GM11168 (cell line): ENCODE measurements around the gene SORL1-AS1.

Experiments
- in situ Hi-C: fragments of 300-500 bp; cut with MboI; formaldehyde crosslinking; loops from one replicate; pipeline ENCODE4 v1.12.0; 2022; ENCODE audit warnings: low sequenced_read_pairs; ENCODE audit not compliant: unreplicated experiment

Gene SORL1-AS1

DNA sequence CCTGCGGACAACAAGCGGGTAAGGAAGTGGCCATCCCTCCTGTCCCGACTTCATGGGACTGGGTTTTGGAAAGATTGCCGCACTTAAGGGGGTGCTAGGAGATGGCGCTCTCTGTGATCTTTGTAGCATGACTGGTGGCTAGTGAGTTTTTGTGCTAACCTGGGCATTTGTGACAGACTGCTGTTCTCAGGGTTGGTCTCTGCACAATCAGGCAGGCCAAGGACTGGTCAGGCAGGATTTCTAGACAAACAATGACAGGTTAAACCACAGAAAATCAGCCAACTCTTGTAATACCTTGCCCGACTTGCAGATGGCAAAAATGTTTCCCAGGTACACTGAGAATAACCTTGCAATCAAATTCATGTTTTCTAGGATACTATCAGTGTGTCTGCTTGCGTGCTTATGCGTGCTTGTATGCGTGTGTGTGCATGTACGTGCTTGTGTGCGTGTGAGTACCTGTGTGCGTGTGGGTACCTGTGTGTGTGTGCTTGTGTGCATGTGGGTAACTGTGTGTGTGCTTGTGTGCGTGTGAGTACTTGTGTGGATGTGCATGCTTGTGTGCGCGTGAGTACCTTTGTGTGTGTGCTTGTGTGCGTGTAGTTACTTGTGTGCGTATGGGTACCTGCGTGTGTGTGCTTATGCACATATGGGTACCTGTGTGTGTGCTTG lies 25.6 kb upstream of the SORL1-AS1 start:
- in situ Hi-C loops = no loop called here

DNA sequence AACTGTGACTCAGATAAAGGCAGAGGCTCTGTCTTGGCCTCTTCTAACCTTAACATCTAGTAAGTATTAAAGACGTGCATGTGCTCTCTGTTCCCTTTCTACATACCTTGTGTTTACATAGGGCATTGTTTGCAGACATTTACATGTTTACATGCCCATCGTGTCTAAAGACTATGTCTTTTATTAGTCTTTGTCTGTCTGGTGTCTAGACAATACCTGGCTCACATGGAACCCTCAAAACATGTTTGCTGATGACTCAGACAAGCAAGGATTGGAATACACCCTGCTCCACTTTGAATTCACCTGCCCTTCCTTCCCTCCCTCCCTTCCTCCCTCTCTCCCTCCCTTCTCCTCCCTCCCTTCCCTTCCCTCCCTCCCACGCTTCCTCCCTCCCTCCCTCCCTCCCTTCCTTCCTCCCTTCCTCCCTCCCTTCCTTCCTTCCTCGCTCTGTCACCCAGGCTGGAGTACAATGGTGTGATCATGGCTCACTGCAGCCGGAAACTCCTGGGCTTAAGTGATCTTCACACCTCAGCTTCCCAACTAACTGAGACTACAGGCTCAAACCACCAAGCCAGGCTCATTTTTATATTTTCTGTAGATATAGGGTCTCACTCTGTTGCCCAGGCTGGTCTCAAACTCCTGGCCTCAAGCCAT lies 23.7 kb upstream of the SORL1-AS1 start:
- in situ Hi-C loops = no loop called here

DNA sequence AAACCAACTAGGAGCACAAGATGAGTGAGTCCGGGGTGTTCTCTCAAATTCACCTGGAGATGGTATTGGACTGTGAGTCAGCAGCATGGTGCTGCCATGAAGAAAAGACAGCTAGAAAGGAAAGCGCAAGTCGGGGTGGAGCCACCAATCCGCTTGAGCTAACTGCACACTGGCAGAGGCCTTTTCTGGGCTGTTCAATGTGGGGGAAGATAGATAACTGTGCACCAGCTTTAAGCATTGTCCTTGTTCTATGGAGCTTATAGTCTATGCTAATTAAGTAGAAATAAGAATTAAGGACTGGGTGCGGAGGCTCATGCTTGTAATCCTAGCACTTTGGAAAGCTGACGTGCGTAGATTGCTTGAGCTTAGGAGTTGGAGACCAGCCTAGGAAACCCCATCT lies 21.9 kb upstream of the SORL1-AS1 start:
- in situ Hi-C loops = no loop called here

DNA sequence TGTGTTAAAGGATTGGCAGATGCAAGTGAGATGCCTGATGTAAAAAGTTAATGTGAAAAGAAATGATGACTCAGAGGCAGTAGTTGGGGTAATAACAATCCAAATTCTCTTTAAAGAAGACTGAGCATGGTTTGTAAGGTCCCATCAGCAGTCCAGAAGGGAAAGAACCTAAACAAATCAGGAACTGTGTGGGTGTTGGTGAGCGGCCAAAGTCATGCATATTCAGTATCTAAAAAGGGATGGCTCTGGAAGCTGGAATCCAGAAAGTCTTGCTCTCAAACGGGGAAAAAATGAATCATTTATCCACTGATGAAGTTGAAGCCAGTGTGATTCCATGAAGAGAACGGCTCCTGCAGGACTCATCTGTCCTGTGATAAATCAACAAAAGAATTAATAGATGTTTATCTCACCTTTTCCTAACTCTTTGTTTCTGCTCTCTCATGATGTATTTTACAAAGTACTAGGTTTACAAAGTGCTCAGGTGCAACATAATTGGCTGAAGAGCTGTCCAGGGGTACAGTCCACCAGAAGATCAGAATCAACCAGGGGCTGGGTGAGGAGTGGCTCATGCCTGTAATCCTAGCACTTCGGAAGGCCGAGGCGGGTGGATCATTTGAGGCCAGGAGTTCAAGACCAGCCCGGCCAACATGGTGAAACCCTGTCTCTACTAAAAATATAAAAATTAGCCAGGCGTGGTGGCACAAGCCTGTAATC lies 20.5 kb upstream of the SORL1-AS1 start:
- in situ Hi-C loops = no loop called here

DNA sequence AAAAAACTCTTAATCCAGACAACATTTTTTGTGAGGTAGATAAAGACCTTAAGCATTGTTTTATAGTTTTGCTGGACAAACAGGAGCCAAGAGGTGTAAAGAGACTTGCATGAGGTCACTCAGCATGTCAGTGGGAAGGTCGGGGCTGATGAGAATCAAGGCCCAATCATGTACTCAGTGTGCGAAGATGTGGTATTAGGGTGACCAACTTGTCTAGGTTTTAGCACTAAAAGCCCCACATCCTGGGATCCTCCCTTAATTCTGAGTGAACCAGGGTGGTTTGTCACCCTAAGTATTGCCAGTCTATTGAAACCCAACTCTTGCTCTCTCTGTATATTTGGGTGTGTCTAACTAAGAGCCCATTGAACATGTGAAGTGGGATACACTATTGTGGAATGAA lies 19.5 kb upstream of the SORL1-AS1 start:
- in situ Hi-C loops = no loop called here

DNA sequence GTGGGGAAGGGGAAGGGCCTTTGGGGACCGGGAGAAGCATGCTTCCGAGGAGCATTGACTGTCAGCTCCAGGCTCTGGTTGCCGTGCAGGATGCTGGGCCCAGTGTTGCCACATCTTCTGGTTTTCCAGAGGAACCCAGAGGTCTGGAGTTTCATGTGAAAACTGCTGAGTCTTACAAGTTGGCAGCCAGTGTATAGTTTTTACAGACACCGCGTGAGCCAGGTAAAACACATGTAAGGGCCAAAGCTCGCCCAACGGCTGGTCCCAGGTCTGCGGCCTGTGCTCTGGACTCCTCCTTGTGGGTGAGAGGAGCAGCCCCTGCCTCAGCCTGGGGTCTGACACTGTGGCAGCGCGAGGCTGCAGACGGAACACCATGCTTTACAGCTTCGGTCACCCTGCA lies 18.4 kb upstream of the SORL1-AS1 start:
- in situ Hi-C loops = no loop called here

DNA sequence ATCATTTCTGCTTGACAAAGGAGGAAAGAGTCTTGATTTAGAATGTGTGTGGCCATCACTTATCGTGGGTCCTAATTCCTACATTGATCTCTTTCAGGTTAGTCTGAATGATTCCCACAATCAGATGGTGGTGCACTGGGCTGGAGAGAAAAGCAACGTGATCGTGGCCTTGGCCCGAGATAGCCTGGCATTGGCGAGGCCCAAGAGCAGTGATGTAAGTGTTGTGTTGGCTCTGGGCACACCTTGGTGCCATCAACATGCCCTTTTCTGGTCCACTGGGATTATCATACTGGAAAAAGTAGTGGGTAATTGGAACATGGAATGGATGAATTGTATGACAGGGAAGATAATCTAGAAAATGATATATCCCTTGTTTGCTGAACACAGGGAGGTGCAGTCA lies 17.1 kb upstream of the SORL1-AS1 start:
- in situ Hi-C loops = no loop called here

DNA sequence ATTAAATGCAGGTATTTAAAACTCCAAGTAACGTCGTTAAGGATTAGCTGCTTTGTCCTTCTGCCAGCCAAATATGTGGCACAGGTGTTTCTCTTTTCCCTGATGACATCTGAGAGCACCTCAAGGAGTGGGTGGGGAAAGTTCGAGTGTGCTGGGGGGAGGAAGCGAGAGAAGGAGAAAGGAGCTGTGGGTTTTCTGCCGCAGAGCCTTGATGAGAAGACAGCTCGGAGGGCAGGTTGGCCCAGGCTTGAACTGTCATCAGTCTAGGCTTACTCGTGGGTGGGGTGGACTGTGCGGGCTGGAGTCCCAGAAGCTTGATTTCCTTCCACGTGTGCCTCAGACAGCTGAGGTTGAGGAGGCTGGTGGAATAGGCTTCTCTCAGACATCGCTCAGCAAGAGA lies 15.2 kb upstream of the SORL1-AS1 start:
- in situ Hi-C loops = no loop called here

DNA sequence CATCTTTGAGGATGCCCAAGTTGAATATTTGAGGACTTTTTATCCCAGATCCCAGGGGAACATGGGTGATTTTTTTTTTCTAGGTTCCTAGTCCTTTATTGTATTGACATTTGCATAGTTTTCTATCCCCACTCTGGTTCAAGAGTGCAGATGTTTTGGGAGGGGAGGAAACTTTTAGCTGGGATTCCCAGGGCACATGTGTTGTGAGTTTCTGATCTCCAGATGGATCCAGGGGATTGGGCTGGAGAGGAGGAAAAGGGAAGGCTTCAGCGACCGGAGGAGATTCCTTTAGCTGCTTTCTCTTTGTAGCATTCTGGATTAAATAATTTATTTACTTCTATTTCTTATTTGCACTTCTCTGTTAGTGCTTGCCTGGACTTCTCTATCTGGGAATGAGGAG lies 14.7 kb upstream of the SORL1-AS1 start:
- in situ Hi-C loops = no loop called here

DNA sequence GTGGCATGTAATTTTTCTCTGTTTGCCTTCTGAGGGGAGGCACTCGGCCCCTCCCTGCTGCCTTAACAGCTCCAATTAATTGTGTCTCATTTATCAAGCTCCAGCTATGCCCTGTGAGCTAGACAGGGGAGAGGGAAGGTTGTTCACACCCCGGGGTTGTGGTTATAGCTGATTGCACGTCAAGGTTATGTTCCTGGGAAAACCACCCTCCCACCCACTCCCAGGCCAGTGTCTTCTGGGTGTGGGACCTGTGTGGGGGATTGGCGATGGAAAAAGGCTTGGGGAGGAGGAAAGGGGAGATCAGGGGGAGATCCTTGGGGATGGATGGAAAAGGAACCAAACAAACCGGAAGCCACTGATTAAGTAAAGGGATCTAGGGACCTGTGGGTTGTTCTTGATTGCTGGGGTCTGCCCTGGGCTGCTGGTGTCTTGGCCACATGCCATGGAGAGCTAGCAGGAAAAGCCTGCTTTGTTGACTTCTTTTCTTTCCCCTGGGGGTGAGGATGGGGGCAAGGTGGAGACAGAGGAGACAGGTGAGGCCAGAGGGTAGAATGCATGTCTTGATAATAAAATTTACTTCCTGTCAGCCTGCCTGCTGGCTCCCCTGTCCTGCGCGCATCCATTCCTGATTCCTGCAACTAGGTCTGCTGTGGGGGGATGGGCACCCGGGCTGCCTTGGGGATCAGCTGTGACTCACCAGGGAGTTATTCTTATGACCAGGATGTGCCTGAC lies 13.5 kb upstream of the SORL1-AS1 start:
- in situ Hi-C loops = no loop called here

DNA sequence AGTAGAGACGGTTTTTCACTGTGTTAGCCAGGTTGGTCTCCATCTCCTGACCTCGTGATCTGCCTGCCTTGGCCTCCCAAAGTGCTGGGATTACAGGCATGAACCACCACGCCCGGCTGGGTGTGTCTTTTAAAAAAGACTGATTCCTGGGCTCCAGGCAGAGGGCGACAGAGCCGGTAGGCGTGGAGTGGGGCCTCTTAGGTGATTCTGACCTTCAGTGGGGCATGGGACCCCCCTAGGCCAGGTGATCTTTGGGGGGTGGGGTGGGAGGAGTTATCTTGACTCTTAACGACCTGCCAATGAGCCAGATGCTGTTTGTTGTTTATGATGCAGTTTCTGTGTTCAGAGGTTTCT lies 12.9 kb upstream of the SORL1-AS1 start:
- in situ Hi-C loops = no loop called here

DNA sequence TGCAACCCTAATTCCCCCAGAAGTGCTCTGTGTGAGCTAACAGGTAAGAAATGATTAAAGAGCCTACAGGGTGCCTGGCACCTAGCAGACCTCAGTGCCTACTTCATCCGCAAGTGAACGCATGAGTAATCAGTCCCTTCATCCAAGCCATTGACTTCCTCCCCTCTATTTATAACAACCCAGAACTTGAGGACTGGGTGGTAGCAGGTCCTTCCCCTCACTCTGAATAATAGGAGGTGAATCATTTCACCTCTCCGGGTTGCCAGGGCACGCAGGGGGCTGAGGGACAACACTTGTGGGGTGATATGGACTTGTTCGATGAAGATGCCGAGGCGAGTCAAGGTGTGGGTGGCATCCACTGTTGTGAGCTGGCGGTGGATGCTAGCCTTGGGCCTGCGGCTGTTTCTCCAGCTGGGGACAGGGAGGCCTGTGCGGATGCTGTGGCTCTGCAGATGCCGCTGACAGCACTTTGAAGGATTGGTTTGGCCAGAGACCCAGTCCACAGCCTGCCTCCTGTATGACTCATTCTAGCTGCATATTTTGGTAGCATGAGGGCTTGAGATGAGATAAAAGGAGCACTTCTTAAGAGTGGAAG lies 11.7 kb upstream of the SORL1-AS1 start:
- in situ Hi-C loops = no loop called here

DNA sequence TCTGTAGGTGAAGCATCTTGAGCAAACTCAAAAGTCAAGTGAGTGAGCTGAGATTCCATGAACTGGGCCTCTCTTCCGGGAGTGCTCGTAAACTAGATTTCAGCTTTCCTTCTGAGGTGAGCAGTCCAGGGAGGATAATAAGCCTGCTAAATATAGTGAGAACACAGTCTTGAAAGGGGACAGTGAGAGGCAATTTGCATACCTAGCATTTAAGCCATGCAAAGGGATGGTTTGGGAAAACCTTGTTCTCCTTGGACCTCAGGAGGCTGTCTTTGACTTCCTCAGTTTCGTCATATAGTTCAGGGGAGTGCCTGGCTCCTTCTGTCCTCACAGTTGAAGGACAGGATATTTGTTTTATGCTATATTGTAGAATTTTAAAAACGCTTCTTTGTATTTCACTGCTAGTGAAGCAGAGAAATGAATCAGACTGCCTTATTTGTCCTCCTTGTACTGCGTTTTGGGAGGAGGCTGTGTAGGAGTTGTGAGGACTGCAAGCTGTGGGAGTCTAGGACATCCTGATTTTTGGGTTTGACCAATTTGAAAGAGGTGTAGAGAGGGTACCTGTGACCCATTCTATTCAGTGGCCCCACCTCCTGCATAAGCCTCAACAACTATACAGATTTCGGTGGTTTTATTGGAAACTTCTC lies 11.0 kb upstream of the SORL1-AS1 start:
- in situ Hi-C loops = no loop called here

DNA sequence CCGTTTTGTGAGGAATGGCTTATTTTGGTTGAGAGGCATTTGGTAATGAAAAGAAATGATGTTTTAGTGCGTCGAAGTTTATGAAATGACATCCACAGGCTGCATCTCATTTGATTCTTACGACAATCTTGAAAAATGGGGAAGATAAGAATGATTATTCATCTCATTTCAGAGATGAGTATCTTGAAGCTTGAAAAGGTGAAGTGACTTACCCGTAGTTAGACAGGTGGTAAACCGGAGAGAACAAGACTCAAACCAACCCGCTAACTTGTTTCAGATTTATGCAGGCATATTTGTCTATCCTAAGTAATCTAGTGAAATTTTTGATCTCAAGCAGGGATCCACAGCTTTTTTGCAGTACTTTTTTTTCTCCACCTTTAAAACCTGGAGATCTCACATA lies 9.1 kb upstream of the SORL1-AS1 start:
- in situ Hi-C loops = no loop called here

DNA sequence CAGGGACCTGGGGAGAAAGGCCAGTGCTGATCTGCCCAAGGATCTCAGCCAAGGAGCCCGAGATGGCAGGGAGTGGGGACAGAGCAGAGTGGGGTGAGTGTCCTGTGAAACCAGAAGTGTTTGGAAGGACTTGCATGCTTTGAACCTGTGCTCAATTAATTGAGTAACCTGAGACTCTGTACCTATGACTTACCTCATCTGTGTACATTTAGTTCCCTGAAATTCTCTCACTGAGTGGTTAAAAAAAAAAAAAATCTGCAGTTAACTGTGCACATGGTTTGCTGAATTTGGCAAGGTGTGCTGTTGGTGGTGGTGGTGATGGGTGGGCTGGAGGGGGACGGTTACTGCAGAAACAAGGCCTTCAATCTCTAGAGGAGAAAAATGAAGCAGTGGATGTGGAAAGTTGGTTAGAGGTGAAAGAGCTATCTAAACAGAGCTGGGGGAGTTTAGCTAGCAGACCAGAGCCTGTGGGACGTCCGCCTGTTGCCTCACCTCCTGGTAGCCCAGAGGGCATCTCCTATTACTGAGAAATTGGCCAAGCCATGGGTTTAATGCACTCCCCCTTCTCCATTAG lies 8.3 kb upstream of the SORL1-AS1 start:
- in situ Hi-C loops = no loop called here

DNA sequence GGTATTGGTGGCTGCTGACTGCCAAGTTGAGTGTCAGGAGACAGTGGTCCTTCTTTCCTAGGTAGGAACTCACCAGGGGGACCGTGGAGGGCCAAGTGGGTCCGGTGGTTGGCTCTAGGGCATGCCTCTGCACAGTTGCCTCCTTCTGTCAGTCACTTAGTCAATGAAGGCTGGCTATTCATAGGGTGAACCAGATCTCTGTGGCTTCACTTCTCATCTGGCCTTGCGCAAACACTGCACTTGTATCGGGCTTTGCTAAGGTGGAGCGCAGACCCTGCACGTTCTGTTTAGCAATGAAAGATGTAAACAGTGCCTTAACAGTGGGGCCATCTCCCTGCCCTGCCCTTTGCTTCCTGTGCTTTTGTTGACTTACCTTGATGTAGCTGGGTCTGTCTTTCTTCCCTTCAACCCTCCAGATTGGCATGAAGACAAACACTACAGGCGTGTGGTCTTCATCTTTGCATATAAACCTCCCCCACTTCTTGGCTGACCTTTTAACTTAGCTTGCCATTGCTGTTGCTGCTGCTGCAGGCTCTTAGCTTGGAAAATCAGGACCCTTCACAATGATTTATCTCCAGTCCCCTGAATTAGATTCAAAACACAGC lies 6.7 kb upstream of the SORL1-AS1 start:
- in situ Hi-C loops = no loop called here

DNA sequence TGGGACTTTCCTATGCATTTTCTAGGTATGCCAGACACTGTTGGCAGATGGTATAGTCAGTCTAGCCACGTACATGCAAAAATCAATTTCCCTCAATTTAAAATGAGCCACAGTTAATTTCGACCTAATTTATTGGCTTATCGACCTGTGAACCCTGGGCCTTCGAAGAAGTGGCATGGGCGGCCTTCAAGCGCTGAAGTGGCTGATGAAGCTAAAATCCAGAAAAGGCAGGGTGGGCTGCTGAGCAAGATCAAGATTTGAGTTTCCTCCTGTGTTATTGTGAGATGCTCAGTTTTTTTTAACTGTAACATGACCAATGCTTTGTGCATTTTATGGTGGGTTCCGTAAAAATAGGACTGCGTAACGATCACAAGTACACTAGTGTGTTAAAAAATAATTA lies 5.8 kb upstream of the SORL1-AS1 start:
- in situ Hi-C loops = no loop called here

DNA sequence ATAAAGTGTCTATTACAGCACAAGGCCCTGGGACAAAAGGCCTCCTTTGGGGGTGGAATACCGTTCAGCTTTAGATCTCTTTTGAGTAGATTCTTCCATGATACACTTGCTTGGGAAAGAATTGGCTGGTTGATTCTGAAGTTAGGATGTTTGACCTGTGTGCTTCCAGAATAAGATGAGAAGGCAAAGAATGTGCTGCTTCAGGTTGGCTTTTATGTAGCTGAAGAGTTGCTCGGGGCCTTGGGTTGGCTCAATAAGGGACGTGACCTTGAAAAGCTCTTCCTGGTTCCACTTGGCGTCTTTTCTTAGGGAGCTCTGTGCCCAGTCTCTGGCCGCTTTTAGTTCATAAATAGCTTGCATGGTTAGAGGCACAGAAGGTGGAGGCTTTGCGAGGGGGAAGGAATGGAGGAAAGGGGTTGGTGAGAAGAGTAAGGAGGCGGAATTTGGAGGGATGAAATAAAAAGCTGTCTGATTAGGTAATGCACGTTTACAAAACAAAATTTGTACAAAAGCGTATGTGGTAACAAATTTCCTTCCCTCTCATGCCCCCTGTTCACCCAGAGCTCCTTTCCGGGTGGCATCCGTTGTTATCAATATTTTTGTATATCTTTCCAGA lies 4.2 kb upstream of the SORL1-AS1 start:
- in situ Hi-C loops = no loop called here

DNA sequence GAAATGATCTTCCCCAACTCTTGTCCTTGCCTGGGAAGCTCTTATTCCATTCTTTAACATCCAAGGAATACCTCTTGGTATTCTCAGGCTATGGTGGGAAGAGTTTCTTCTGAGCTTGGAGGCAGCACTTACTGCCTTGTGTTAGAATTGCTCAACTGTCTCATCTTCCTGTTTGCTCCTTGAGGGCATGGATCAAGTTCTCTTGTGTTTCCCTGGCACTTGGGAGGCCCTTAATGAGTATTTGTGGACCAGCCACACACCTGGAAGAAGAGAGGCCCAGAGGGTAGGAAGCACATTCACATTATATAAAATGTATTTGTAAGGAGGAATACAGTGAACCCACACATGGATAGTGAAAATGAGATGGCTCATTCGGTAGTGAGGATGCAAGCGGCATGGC lies 3.4 kb upstream of the SORL1-AS1 start:
- in situ Hi-C loops = no loop called here
